GM21786 (cell line): Measurements from ENCODE around the gene CKLF.
"Not testable (repeated sequence)": the region's sequence is repeated elsewhere in the genome, so short reads cannot be mapped to it uniquely, and the experiment has no call there.

Experiments used
- ATAC-seq: cut with Tn5 transposase; IDR thresholded peaks from one replicate; pipeline ENCODE4 v1.9.1; 2021; ENCODE audit not compliant: unreplicated experiment

CKLF gene

GRCh38 chr16:66592241-66592640, 39.9 kb downstream of the CKLF start:
- no peak for ATAC-seq

GRCh38 chr16:66592814-66593213, 40.4 kb downstream of the CKLF start:
- ATAC-seq: no peak

- no peak for ATAC-seq
Measured at GRCh38 chr16:66594739-66595138, 42.4 kb downstream of the CKLF start.

- ATAC-seq: not testable (repeated sequence)
Measured at GRCh38 chr16:66596559-66596958, 44.2 kb downstream of the CKLF start.

- no peak for ATAC-seq
Measured at GRCh38 chr16:66596986-66597848, 44.8 kb downstream of the CKLF start.

GRCh38 chr16:66598111-66598510, 45.7 kb downstream of the CKLF start:
- ATAC-seq: no peak

GRCh38 chr16:66599726-66600125, 47.4 kb downstream of the CKLF start:
- ATAC-seq: no peak

GRCh38 chr16:66600477-66600876, 48.1 kb downstream of the CKLF start:
- no peak for ATAC-seq

- no peak for ATAC-seq
Measured at GRCh38 chr16:66601471-66601870, 49.1 kb downstream of the CKLF start.

GRCh38 chr16:66603537-66604375, 51.4 kb downstream of the CKLF start:
- ATAC-seq: no peak

- ATAC-seq: peak; percentile 45
Measured at GRCh38 chr16:66604376-66605176, 52.2 kb downstream of the CKLF start, which contains the start of gene CMTM3. TSS of gene CMTM3 (plus strand) at chr16:66604704. CDS start at chr16:66604806, 102 bp downstream.

- ATAC-seq: peak; percentile 2
Measured at GRCh38 chr16:66605177-66605978, 53.0 kb downstream of the CKLF start.

- peak; percentile 51 for ATAC-seq
Measured at GRCh38 chr16:66605979-66606751, 53.8 kb downstream of the CKLF start.

- peak; percentile 32 for ATAC-seq
Measured at GRCh38 chr16:66608241-66609138, 56.1 kb downstream of the CKLF start.

GRCh38 chr16:66609139-66609510, 56.7 kb downstream of the CKLF start:
- no peak for ATAC-seq

GRCh38 chr16:66610111-66610820, 57.9 kb downstream of the CKLF start:
- no peak for ATAC-seq

GRCh38 chr16:66611911-66612310, 59.5 kb downstream of the CKLF start:
- not testable (repeated sequence) for ATAC-seq

- no peak for ATAC-seq
Measured at GRCh38 chr16:66612422-66612821, 60.0 kb downstream of the CKLF start.
